A549 (cell line): ENCODE data around the gene FAM120C.

Experiments
- BHLHE40 ChIP-seq: IDR thresholded peaks from 2 replicates; pipeline ENCODE4 v1.6.1; 2012; ENCODE audit warnings: low read depth, low read length, inconsistent platforms
- CHD4 ChIP-seq: fragments of 200-600 bp; sonication (generic); IDR thresholded peaks from 2 replicates; pipeline ENCODE4 v1.6.1; 2016; ENCODE audit warnings: antibody characterized with exemption, mild to moderate bottlenecking, borderline replicate concordance
- EP300 ChIP-seq, 2 experiments: fragments of >200 bp; sonication (Bioruptor Twin); formaldehyde crosslinking; IDR thresholded peaks; 2 replicates in 1 of 2; 3 replicates in 1 of 2; pipeline ENCODE4 v1.6.1; 2016 to 2017
- JUN ChIP-seq, 2 experiments: fragments of >200 bp; sonication (Bioruptor Twin); formaldehyde crosslinking; IDR thresholded peaks; 2 replicates in 1 of 2; 3 replicates in 1 of 2; pipeline ENCODE4 v1.6.1; 2016 to 2017
- RCOR1 ChIP-seq: fragments of 150-350 bp; IDR thresholded peaks from 2 replicates; pipeline ENCODE4 v1.6.1; 2014; ENCODE audit warnings: antibody characterized with exemption, low read length, low read depth
- RFX5 ChIP-seq: fragments of 450-650 bp; IDR thresholded peaks from 2 replicates; pipeline ENCODE4 v1.7.1; 2014; ENCODE audit warnings: antibody characterized with exemption, mild to moderate bottlenecking, moderate library complexity
- SMC3 ChIP-seq: fragments of >200 bp; sonication (Bioruptor Twin); formaldehyde crosslinking; IDR thresholded peaks from 3 replicates; pipeline ENCODE4 v1.6.1; 2018; ENCODE audit warnings: inconsistent platforms
- ZC3H11A ChIP-seq: fragments of 450-650 bp; IDR thresholded peaks from 2 replicates; pipeline ENCODE4 v1.6.1; 2014; ENCODE audit warnings: antibody characterized with exemption, mild to moderate bottlenecking
- ZNF302 ChIP-seq: fragments of 250-450 bp; sonication (Bioruptor Pico); IDR thresholded peaks from 2 replicates; pipeline ENCODE4 v1.9.0; 2021; ENCODE audit warnings: inconsistent platforms, mild to moderate bottlenecking, moderate library complexity
- TF ChIP-seq, protein P1 (sequence below): fragments of 200-600 bp; sonication (generic); IDR thresholded peaks from 2 replicates; pipeline ENCODE4 v1.6.1; 2016; ENCODE audit warnings: antibody characterized with exemption, mild to moderate bottlenecking, moderate library complexity
- TF ChIP-seq, protein P2 (sequence below): fragments of >200 bp; sonication (Bioruptor Twin); formaldehyde crosslinking; IDR thresholded peaks from 3 replicates; pipeline ENCODE4 v1.5.1; 2016
- TF ChIP-seq, protein P3 (sequence below): IDR thresholded peaks from 2 replicates; pipeline ENCODE4 v1.6.1; 2012; ENCODE audit warnings: low read depth, borderline replicate concordance
- TF ChIP-seq, protein P4 (sequence below): fragments of 450-650 bp; IDR thresholded peaks from 2 replicates; pipeline ENCODE4 v1.6.1; 2014; ENCODE audit warnings: antibody characterized with exemption
- TF ChIP-seq, protein P5 (sequence below): IDR thresholded peaks from 2 replicates; pipeline ENCODE4 v1.6.1; 2012

DNA sequence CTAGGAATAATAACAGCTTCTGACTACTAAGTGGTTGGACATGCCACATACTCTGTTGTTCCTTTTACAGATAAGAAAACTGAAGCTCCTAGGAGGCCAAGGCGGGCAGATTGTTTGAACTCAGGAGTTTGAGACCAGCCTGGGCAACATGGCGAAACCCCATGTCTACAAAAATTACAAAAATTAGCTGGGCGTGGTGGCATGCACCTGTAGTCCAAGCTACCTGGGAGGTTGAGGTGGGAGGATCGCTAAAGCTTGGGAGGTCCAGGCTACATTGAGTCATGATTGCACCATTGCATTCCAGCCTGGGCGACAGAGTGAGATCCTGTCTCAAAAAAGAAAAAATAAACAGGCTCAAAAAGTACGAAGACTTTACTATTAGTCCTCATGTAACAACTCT lies 108.2 kb downstream of the FAM120C start:
- TF ChIP-seq, protein P1, sequence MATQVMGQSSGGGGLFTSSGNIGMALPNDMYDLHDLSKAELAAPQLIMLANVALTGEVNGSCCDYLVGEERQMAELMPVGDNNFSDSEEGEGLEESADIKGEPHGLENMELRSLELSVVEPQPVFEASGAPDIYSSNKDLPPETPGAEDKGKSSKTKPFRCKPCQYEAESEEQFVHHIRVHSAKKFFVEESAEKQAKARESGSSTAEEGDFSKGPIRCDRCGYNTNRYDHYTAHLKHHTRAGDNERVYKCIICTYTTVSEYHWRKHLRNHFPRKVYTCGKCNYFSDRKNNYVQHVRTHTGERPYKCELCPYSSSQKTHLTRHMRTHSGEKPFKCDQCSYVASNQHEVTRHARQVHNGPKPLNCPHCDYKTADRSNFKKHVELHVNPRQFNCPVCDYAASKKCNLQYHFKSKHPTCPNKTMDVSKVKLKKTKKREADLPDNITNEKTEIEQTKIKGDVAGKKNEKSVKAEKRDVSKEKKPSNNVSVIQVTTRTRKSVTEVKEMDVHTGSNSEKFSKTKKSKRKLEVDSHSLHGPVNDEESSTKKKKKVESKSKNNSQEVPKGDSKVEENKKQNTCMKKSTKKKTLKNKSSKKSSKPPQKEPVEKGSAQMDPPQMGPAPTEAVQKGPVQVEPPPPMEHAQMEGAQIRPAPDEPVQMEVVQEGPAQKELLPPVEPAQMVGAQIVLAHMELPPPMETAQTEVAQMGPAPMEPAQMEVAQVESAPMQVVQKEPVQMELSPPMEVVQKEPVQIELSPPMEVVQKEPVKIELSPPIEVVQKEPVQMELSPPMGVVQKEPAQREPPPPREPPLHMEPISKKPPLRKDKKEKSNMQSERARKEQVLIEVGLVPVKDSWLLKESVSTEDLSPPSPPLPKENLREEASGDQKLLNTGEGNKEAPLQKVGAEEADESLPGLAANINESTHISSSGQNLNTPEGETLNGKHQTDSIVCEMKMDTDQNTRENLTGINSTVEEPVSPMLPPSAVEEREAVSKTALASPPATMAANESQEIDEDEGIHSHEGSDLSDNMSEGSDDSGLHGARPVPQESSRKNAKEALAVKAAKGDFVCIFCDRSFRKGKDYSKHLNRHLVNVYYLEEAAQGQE: no peak
- TF ChIP-seq, protein P2, sequence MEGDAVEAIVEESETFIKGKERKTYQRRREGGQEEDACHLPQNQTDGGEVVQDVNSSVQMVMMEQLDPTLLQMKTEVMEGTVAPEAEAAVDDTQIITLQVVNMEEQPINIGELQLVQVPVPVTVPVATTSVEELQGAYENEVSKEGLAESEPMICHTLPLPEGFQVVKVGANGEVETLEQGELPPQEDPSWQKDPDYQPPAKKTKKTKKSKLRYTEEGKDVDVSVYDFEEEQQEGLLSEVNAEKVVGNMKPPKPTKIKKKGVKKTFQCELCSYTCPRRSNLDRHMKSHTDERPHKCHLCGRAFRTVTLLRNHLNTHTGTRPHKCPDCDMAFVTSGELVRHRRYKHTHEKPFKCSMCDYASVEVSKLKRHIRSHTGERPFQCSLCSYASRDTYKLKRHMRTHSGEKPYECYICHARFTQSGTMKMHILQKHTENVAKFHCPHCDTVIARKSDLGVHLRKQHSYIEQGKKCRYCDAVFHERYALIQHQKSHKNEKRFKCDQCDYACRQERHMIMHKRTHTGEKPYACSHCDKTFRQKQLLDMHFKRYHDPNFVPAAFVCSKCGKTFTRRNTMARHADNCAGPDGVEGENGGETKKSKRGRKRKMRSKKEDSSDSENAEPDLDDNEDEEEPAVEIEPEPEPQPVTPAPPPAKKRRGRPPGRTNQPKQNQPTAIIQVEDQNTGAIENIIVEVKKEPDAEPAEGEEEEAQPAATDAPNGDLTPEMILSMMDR: no peak
- TF ChIP-seq, protein P3, sequence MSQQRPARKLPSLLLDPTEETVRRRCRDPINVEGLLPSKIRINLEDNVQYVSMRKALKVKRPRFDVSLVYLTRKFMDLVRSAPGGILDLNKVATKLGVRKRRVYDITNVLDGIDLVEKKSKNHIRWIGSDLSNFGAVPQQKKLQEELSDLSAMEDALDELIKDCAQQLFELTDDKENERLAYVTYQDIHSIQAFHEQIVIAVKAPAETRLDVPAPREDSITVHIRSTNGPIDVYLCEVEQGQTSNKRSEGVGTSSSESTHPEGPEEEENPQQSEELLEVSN: no peak
- TF ChIP-seq ZNF302 (CRISPR knock-in tag) (no peak), EP300 (IDR thresholded peaks at IDR 0.05) (no peak), JUN (IDR thresholded peaks at IDR 0.05) (no peak), SMC3 (no peak), RFX5 (no peak), RCOR1 (no peak), CHD4 (no peak), ZC3H11A (no peak), BHLHE40 (no peak)
- TF ChIP-seq, protein P4, sequence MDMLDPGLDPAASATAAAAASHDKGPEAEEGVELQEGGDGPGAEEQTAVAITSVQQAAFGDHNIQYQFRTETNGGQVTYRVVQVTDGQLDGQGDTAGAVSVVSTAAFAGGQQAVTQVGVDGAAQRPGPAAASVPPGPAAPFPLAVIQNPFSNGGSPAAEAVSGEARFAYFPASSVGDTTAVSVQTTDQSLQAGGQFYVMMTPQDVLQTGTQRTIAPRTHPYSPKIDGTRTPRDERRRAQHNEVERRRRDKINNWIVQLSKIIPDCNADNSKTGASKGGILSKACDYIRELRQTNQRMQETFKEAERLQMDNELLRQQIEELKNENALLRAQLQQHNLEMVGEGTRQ: no peak
- TF ChIP-seq, protein P5, sequence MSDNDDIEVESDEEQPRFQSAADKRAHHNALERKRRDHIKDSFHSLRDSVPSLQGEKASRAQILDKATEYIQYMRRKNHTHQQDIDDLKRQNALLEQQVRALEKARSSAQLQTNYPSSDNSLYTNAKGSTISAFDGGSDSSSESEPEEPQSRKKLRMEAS: no peak
